Omental fat pad (tissue), 4 donors: Measurements from ENCODE around the gene STRADB. TPM values are rescaled to one million over a fixed set of nuclear protein-coding genes. Genes with fewer than 3 reads are reported as not detected.
"Not testable (repeated sequence)": the region's sequence is repeated elsewhere in the genome, so short reads cannot be mapped to it uniquely, and the experiment has no call there.

ENCODE experiments used
- ATAC-seq: fragments of 150-250 bp; one replicate; pipeline ENCODE4 v1.9.1; 2016; ENCODE audit warnings: mild to moderate bottlenecking, moderate library complexity; ENCODE audit not compliant: low FRiP score
- DNase-seq: peaks from one replicate; pipeline ENCODE4 v3.0.0-alpha.2; 2019; ENCODE audit warnings: low spot score
- total RNA-seq, 4 donors: library from RNA; depleted of rRNA; stranded (reverse); fragments of >200 nt; gene quantifications; one replicate each; pipeline ENCODE4 v1.1.0, GENCODE V29; 2016
- TF ChIP-seq, protein P1 (sequence below), 3 donors: fragments of 450-650 bp; IDR thresholded peaks; one replicate each; pipeline ENCODE4 v1.5.1; 2016 to 2017; ENCODE audit warnings: antibody characterized with exemption in 3 of 3, mild to moderate bottlenecking in 3 of 3, moderate library complexity in 2 of 3

The STRADB gene
- total RNA-seq, 4 donors from 2014 or later: 13.0 to 38.3 (median 29.3) TPM

DNA sequence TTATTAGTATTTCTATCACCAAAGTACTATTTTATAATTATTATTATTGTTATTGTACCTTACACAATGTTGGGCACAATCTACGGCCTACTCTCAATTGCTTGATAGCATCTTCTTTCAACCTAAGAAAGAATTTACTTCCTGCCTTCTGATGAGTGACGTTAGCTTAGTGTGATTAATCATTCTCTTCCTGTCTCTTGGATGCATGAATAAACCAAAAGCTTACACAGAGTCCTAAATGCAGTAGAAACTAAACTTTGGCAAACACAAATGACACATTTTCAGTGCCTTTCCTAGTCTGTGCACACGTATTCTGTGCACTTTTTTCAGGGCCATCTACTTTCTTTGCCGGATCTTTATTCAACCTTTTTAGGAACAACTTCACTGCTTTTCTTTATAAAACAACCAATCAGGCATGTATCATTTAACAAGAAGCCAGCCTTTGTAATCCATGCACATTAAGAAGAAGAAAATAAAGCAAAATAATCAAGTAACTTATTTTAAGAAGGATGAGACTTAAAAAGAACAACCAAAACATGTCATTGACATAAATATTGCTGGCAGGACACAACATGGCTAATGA is 19.4 kb upstream of the STRADB start:
- TF ChIP-seq, protein P1, sequence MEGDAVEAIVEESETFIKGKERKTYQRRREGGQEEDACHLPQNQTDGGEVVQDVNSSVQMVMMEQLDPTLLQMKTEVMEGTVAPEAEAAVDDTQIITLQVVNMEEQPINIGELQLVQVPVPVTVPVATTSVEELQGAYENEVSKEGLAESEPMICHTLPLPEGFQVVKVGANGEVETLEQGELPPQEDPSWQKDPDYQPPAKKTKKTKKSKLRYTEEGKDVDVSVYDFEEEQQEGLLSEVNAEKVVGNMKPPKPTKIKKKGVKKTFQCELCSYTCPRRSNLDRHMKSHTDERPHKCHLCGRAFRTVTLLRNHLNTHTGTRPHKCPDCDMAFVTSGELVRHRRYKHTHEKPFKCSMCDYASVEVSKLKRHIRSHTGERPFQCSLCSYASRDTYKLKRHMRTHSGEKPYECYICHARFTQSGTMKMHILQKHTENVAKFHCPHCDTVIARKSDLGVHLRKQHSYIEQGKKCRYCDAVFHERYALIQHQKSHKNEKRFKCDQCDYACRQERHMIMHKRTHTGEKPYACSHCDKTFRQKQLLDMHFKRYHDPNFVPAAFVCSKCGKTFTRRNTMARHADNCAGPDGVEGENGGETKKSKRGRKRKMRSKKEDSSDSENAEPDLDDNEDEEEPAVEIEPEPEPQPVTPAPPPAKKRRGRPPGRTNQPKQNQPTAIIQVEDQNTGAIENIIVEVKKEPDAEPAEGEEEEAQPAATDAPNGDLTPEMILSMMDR (IDR thresholded peaks at IDR 0.05): no peak
- no peak for DNase-seq
- ATAC-seq: no peak

DNA sequence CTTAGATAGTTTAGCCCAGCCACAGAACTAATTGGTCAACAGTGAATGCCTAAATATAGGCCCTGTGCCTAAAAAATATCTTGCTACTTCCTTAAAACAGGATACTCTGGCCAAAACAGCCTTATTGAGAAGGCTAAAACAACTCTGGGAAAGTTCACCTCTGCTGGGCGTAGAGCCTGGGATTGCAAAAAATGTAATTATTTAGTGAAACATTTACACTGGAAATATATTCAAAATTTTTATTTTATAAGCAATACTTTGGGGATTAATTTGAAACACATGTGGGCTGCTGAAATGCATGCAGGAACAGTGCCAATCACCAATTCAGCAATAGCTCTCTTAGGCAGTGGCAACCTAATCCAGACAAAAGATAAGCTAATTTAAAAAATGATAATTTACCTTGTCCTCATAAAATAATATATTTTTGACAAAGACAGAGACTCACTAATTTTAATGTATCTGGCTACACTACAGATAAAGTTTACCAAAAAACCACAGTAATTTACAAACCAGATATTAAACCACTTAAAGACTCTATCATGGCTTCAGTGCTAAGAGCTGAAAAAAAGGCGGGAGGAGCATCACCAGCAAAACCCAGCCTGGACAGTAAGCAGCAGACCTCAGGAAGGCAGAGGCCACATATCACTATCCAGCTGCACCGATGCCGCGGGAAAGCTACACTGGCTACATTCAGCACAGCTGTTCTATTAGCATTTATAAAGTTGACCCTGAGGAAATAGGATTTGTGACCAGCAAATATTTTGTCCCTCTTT is 18.7 kb upstream of the STRADB start:
- ATAC-seq (peak; percentile 73), DNase-seq (no peak)
- TF ChIP-seq, protein P1 (IDR thresholded peaks at IDR 0.05): no peak

DNA sequence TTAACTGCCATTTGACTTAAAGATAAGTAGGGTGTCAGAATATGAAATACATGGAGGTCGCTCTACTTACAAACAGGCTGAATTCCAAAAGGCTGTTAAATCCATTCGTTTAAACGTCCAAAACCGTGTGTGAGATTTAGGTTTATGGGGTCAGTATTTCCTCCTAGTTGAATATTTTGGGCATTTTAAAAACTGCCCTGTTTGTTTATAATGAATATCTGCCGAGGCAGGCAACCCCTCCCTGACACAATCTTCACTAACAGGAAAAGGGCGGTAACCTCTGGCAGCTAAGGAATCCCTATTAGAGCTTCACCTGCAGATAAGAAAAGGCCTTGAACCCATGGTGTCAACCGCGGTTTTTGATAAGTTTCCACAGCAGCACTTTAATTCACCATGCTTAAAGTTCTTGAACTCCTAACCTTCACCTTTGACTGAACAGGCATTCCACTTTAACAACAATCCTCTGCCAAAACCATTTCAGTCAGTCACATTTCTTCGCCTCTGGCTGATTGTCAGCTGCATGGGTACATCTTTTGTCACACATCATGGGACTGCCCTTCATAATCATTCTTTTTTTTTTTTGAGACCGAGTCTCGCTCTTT is 18.0 kb upstream of the STRADB start:
- ATAC-seq (no peak), DNase-seq (no peak)
- TF ChIP-seq, protein P1 (IDR thresholded peaks at IDR 0.05): no peak

DNA sequence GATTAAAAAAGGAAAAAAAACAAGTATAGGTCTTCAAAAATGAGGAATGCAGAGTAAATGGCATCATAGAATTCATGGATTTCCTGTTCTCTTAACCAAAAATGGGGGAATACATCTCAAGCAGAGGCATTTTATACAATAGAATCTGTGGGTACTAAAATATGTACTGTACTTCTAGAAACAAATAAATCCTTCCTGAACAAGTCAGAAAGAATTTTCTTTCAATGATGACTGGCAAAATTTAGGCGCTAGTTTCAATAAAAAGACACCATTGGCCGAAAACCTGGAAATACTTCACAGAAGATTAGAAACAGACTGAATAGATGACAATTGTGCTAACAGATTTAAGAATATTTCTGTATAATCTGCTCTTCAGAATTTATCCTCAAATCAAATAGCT is 15.4 kb upstream of the STRADB start:
- TF ChIP-seq, protein P1 (IDR thresholded peaks at IDR 0.05): no peak
- ATAC-seq (no peak), DNase-seq (no peak)

DNA sequence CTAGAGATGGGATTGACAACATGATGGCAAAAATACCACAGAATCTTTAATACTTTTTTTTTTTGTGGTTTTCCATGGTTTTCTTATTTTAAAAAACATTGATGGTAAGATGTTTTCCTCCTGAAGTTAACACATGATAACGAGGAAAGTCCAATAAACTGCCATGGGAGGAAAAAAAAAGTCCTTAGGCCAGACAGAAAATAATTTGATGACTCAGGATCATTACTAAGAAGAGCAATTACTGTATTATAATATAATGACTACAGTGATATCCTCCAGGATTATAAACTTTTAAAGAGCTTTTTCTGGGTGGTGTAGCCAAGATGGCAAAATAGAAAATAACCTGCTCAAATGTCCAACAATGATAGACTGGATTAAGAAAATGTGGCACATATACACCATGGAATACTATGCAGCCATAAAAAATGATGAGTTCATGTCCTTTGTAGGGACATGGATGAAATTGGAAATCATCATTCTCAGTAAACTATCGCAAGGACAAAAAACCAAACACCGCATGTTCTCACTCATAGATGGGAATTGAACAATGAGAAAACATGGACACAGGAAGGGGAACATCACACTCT is 12.1 kb upstream of the STRADB start:
- not testable (repeated sequence) for DNase-seq, ATAC-seq

DNA sequence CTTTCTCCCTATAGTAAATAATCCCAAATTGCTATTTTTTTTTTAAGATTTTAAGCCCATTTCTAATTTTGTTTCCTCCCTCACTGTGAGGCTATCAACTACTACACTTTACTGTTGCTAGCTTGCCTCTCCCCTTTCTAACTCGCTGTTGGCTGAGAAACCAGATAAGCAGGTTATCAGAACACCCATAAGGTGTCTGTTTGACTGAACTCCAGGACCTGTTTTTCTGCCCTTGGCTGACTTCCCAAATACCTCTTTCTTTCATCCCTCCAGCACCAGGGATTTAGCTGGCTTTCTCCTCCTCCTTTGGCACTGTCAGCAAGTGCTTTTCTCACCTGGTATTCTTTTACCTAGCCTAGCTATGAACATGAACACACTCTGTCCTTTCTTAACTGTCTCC is 11.4 kb upstream of the STRADB start:
- TF ChIP-seq, protein P1 (IDR thresholded peaks at IDR 0.05): no peak
- ATAC-seq: no peak
- DNase-seq: no peak

DNA sequence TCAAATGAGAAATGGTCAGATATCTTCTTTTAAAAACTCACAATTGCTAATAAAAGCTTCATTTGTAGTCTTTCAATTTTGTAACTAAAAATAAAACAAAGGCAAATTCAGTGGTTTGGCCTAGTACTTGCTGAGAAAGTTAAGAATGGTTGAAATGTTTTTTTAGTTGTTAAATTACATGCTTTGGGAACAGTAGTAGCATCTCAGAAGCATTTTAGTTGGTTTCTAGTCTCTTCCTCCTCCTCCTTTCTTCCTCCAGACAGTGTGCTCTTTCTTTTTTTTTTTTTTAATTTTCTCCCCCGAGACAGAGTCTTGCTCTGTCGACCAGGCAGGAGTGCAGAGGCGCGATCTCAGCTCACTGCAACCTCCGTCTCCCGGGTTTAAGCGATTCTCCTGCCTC is 10.1 kb upstream of the STRADB start:
- TF ChIP-seq, protein P1 (IDR thresholded peaks at IDR 0.05): no peak
- ATAC-seq (no peak), DNase-seq (no peak)
